WTC11 (cell line): ENCODE data around the gene CACHD1. TPM values are rescaled to one million over a fixed set of nuclear protein-coding genes. Genes with fewer than 3 reads are reported as not detected.

ENCODE experiments used
- ATAC-seq: fragments of 200-7000 bp; cut with Tn5 transposase; 2 replicates; pipeline ENCODE4 v1.10.0; 2021; ENCODE audit warnings: mild to moderate bottlenecking, moderate library complexity
- CTCF ChIA-PET: fragments of 300-600 bp; sonication (Branson Sonifier 250); formaldehyde crosslinking; loops from one replicate; lab custom pipeline; 2021; ENCODE audit warnings: antibody characterized with exemption; lab: Charles Lee
- POLR2A ChIA-PET: fragments of 350-600 bp; sonication (Branson Sonifier 250); formaldehyde crosslinking; loops from one replicate; lab custom pipeline; 2021; ENCODE audit warnings: antibody characterized with exemption; lab: Charles Lee
- DNase-seq: peaks from one replicate; pipeline ENCODE4 v3.0.0; 2021; ENCODE audit warnings: low spot score
- H3K27ac Mint-ChIP-seq: 2 replicates; pipeline ENCODE4 v1.8.0; 2021; ENCODE audit warnings: mixed read lengths
- H3K27me3 Mint-ChIP-seq: 2 replicates; pipeline ENCODE4 v1.8.0; 2021; ENCODE audit warnings: low read depth, mild to moderate bottlenecking, moderate library complexity, mixed read lengths
- H3K36me3 Mint-ChIP-seq: 2 replicates; pipeline ENCODE4 v1.8.0; 2021; ENCODE audit warnings: mixed read lengths
- H3K4me1 Mint-ChIP-seq: 2 replicates; pipeline ENCODE4 v1.8.0; 2022; ENCODE audit warnings: mixed read lengths
- H3K4me3 Mint-ChIP-seq: 2 replicates; pipeline ENCODE4 v1.8.0; 2021; ENCODE audit warnings: mild to moderate bottlenecking, moderate library complexity, mixed read lengths
- H3K9me3 Mint-ChIP-seq: 2 replicates; pipeline ENCODE4 v1.8.0; 2021; ENCODE audit warnings: mixed read lengths
- EMX1 ChIP-seq: fragments of 250-450 bp; sonication (Bioruptor Pico); IDR thresholded peaks from 2 replicates; pipeline ENCODE4 v1.8.0; 2021; ENCODE audit warnings: mild to moderate bottlenecking
- FOXP1 ChIP-seq: sonication (generic); formaldehyde crosslinking; IDR thresholded peaks from 2 replicates; pipeline ENCODE4 v1.8.0; 2022; ENCODE audit warnings: missing genetic modification reagents, mild to moderate bottlenecking, moderate library complexity, borderline replicate concordance
- GRHL2 ChIP-seq: fragments of 250-450 bp; sonication (Bioruptor Pico); IDR thresholded peaks from 2 replicates; pipeline ENCODE4 v1.8.0; 2022; ENCODE audit warnings: mild to moderate bottlenecking, moderate library complexity; ENCODE audit not compliant: insufficient replicate concordance, severe bottlenecking
- HMGA2 ChIP-seq: fragments of 250-450 bp; sonication (Bioruptor Pico); IDR thresholded peaks from 2 replicates; pipeline ENCODE4 v1.4.0; 2021; ENCODE audit warnings: mild to moderate bottlenecking, moderate library complexity
- IRF2 ChIP-seq: sonication (generic); formaldehyde crosslinking; IDR thresholded peaks from 2 replicates; pipeline ENCODE4 v1.8.0; 2022; ENCODE audit warnings: low read depth, missing genetic modification reagents, borderline replicate concordance
- JUN ChIP-seq: sonication (generic); formaldehyde crosslinking; IDR thresholded peaks from 2 replicates; pipeline ENCODE4 v1.8.0; 2023; ENCODE audit warnings: mild to moderate bottlenecking, missing genetic modification reagents
- KAT7 ChIP-seq: sonication (generic); formaldehyde crosslinking; IDR thresholded peaks from 2 replicates; pipeline ENCODE4 v1.8.1; 2023; ENCODE audit warnings: missing genetic modification reagents, mild to moderate bottlenecking, borderline replicate concordance
- MYBL2 ChIP-seq: sonication (generic); formaldehyde crosslinking; IDR thresholded peaks from 2 replicates; pipeline ENCODE4 v1.8.1; 2023; ENCODE audit warnings: mild to moderate bottlenecking, moderate library complexity, missing genetic modification reagents
- NFYB ChIP-seq: sonication (generic); formaldehyde crosslinking; conservative IDR thresholded peaks from 2 replicates; pipeline ENCODE4 v1.8.0; 2022; ENCODE audit warnings: low read depth, missing genetic modification reagents
- NR2C2 ChIP-seq: sonication (generic); formaldehyde crosslinking; IDR thresholded peaks from 2 replicates; pipeline ENCODE4 v1.8.0; 2022; ENCODE audit warnings: mild to moderate bottlenecking, missing genetic modification reagents
- RELA ChIP-seq: sonication (generic); formaldehyde crosslinking; IDR thresholded peaks from 2 replicates; pipeline ENCODE4 v1.8.1; 2022; ENCODE audit warnings: missing genetic modification reagents, mild to moderate bottlenecking, borderline replicate concordance
- TEAD4 ChIP-seq: sonication (generic); formaldehyde crosslinking; IDR thresholded peaks from 2 replicates; pipeline ENCODE4 v1.8.0; 2022; ENCODE audit warnings: mild to moderate bottlenecking, missing genetic modification reagents
- ZNF396 ChIP-seq: fragments of 250-450 bp; sonication (Bioruptor Pico); IDR thresholded peaks from 2 replicates; pipeline ENCODE4 v1.8.0; 2021; ENCODE audit warnings: mild to moderate bottlenecking, moderate library complexity, borderline replicate concordance
- total RNA-seq: library from RNA; stranded (reverse); gene quantifications from 3 replicates; pipeline ENCODE4 v1.2.3, GENCODE V29; 2021
- TF ChIP-seq, protein P1 (sequence below): sonication (generic); formaldehyde crosslinking; IDR thresholded peaks from 2 replicates; pipeline ENCODE4 v1.8.0; 2023; ENCODE audit warnings: mild to moderate bottlenecking, missing genetic modification reagents
- TF ChIP-seq, protein P2 (sequence below): sonication (generic); formaldehyde crosslinking; IDR thresholded peaks from 2 replicates; pipeline ENCODE4 v1.8.1; 2022; ENCODE audit warnings: mild to moderate bottlenecking, missing genetic modification reagents, moderate library complexity, borderline replicate concordance
- TF ChIP-seq, protein P3 (sequence below): sonication (generic); formaldehyde crosslinking; IDR thresholded peaks from 2 replicates; pipeline ENCODE4 v1.8.1; 2022; ENCODE audit warnings: mild to moderate bottlenecking, moderate library complexity, missing genetic modification reagents
- TF ChIP-seq, protein P4 (sequence below): fragments of 250-450 bp; sonication (Bioruptor Pico); IDR thresholded peaks from 2 replicates; pipeline ENCODE4 v1.9.0; 2021; ENCODE audit warnings: mild to moderate bottlenecking
- TF ChIP-seq, protein P5 (sequence below): sonication (generic); formaldehyde crosslinking; IDR thresholded peaks from 2 replicates; pipeline ENCODE4 v1.8.0; 2022; ENCODE audit warnings: mild to moderate bottlenecking, missing genetic modification reagents

CACHD1 gene
- total RNA-seq, 1 experiment from 2014 or later = 26.3 TPM

DNA sequence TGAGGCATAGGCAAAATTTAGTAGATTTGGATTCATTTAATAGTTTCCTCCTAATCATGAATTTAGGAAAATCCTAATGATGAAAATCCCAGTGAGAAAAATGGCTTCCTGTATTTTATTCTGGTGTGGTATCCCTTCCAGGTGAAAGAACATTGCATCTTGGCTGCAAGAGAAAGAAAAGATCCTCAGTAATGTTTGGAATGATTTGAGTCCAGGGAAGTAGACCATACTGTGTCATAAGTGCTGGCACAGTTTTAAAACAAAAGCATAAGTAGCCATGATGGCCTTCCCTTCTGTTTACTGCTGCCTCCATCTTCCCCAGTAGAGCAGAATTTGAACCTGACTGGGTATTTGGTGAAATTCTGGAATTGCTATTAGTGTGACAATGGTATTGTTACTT lies 52.8 kb downstream of the CACHD1 start:
- H3K4me3 Mint-ChIP-seq = no peak overlapping the region
- peak overlapping the region; percentile 71; the same call in 1 of the 2 replicates for H3K27ac Mint-ChIP-seq
- peaks cover 94% of the 10 kb centered on the region for H3K4me1 Mint-ChIP-seq
- no peak for DNase-seq
- H3K9me3 Mint-ChIP-seq = no peaks in the 10 kb centered on the region
- no peaks in the 10 kb centered on the region for H3K27me3 Mint-ChIP-seq
- TF ChIP-seq GRHL2 = no peak
- TF ChIP-seq, protein P1, sequence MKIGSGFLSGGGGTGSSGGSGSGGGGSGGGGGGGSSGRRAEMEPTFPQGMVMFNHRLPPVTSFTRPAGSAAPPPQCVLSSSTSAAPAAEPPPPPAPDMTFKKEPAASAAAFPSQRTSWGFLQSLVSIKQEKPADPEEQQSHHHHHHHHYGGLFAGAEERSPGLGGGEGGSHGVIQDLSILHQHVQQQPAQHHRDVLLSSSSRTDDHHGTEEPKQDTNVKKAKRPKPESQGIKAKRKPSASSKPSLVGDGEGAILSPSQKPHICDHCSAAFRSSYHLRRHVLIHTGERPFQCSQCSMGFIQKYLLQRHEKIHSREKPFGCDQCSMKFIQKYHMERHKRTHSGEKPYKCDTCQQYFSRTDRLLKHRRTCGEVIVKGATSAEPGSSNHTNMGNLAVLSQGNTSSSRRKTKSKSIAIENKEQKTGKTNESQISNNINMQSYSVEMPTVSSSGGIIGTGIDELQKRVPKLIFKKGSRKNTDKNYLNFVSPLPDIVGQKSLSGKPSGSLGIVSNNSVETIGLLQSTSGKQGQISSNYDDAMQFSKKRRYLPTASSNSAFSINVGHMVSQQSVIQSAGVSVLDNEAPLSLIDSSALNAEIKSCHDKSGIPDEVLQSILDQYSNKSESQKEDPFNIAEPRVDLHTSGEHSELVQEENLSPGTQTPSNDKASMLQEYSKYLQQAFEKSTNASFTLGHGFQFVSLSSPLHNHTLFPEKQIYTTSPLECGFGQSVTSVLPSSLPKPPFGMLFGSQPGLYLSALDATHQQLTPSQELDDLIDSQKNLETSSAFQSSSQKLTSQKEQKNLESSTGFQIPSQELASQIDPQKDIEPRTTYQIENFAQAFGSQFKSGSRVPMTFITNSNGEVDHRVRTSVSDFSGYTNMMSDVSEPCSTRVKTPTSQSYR (CRISPR knock-in tag) = no peak
- TF ChIP-seq, protein P2, sequence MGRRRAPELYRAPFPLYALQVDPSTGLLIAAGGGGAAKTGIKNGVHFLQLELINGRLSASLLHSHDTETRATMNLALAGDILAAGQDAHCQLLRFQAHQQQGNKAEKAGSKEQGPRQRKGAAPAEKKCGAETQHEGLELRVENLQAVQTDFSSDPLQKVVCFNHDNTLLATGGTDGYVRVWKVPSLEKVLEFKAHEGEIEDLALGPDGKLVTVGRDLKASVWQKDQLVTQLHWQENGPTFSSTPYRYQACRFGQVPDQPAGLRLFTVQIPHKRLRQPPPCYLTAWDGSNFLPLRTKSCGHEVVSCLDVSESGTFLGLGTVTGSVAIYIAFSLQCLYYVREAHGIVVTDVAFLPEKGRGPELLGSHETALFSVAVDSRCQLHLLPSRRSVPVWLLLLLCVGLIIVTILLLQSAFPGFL (CRISPR knock-in tag) = no peak
- no peak for TF ChIP-seq EMX1
- TF ChIP-seq, protein P3, sequence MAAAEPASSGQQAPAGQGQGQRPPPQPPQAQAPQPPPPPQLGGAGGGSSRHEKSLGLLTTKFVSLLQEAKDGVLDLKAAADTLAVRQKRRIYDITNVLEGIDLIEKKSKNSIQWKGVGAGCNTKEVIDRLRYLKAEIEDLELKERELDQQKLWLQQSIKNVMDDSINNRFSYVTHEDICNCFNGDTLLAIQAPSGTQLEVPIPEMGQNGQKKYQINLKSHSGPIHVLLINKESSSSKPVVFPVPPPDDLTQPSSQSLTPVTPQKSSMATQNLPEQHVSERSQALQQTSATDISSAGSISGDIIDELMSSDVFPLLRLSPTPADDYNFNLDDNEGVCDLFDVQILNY (CRISPR knock-in tag) = no peak
- TF ChIP-seq, protein P4, sequence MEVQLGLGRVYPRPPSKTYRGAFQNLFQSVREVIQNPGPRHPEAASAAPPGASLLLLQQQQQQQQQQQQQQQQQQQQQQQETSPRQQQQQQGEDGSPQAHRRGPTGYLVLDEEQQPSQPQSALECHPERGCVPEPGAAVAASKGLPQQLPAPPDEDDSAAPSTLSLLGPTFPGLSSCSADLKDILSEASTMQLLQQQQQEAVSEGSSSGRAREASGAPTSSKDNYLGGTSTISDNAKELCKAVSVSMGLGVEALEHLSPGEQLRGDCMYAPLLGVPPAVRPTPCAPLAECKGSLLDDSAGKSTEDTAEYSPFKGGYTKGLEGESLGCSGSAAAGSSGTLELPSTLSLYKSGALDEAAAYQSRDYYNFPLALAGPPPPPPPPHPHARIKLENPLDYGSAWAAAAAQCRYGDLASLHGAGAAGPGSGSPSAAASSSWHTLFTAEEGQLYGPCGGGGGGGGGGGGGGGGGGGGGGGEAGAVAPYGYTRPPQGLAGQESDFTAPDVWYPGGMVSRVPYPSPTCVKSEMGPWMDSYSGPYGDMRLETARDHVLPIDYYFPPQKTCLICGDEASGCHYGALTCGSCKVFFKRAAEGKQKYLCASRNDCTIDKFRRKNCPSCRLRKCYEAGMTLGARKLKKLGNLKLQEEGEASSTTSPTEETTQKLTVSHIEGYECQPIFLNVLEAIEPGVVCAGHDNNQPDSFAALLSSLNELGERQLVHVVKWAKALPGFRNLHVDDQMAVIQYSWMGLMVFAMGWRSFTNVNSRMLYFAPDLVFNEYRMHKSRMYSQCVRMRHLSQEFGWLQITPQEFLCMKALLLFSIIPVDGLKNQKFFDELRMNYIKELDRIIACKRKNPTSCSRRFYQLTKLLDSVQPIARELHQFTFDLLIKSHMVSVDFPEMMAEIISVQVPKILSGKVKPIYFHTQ (CRISPR knock-in tag) = no peak
- no peak for TF ChIP-seq ZNF396
- no peak for TF ChIP-seq NR2C2 (CRISPR knock-in tag)
- TF ChIP-seq TEAD4 = no peak
- TF ChIP-seq, protein P5, sequence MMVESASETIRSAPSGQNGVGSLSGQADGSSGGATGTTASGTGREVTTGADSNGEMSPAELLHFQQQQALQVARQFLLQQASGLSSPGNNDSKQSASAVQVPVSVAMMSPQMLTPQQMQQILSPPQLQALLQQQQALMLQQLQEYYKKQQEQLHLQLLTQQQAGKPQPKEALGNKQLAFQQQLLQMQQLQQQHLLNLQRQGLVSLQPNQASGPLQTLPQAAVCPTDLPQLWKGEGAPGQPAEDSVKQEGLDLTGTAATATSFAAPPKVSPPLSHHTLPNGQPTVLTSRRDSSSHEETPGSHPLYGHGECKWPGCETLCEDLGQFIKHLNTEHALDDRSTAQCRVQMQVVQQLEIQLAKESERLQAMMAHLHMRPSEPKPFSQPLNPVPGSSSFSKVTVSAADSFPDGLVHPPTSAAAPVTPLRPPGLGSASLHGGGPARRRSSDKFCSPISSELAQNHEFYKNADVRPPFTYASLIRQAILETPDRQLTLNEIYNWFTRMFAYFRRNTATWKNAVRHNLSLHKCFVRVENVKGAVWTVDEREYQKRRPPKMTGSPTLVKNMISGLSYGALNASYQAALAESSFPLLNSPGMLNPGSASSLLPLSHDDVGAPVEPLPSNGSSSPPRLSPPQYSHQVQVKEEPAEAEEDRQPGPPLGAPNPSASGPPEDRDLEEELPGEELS (CRISPR knock-in tag) = no peak
- TF ChIP-seq FOXP1 (CRISPR knock-in tag) = no peak
- TF ChIP-seq IRF2 (CRISPR knock-in tag) = no peak
- no peak for TF ChIP-seq KAT7 (CRISPR knock-in tag)
- no peak for TF ChIP-seq HMGA2
- TF ChIP-seq MYBL2 (CRISPR knock-in tag) = no peak
- TF ChIP-seq RELA = no peak
- no peak for TF ChIP-seq NFYB
- no peak for TF ChIP-seq JUN (CRISPR knock-in tag)
- TF ChIP-seq, all 79 proteins: peak for 0
- no peaks in the 10 kb centered on the region for H3K36me3 Mint-ChIP-seq
- ChIA-PET POLR2A (no interaction called here), CTCF (no interaction called here)
- no peak for ATAC-seq
